GM23248 (cell line): ENCODE results near the gene SPATA2L. TPM values are rescaled to one million over a fixed set of nuclear protein-coding genes. Genes with fewer than 3 reads are reported as not detected.

Experiments used
- DNase-seq: peaks from one replicate; pipeline ENCODE4 v3.0.0-alpha.2; 2015
- H2AFZ ChIP-seq: fragments of 200-600 bp; sonication (generic); 2 replicates; pipeline ENCODE4 v1.6.1; 2016; ENCODE audit warnings: antibody characterized with exemption
- H3F3A ChIP-seq: fragments of 200-600 bp; sonication (generic); 2 replicates; pipeline ENCODE4 v1.6.1; 2016; ENCODE audit warnings: mild to moderate bottlenecking, antibody characterized with exemption, mixed run types; ENCODE audit not compliant: insufficient read depth
- H3K27ac ChIP-seq: fragments of 200-600 bp; sonication (generic); 2 replicates; pipeline ENCODE4 v1.5.1; 2016; ENCODE audit warnings: mild to moderate bottlenecking
- H3K27me3 ChIP-seq: fragments of 200-600 bp; sonication (generic); replicated peaks from 2 replicates; pipeline ENCODE4 v1.6.1; 2016; ENCODE audit warnings: mild to moderate bottlenecking; ENCODE audit not compliant: insufficient read depth
- H3K36me3 ChIP-seq: fragments of 200-600 bp; sonication (generic); 2 replicates; pipeline ENCODE4 v1.6.1; 2016; ENCODE audit warnings: low read depth, mild to moderate bottlenecking
- H3K4me1 ChIP-seq: fragments of 200-600 bp; sonication (generic); 2 replicates; pipeline ENCODE4 v1.6.1; 2016; ENCODE audit warnings: mild to moderate bottlenecking; ENCODE audit not compliant: insufficient read depth
- H3K4me2 ChIP-seq: fragments of 200-600 bp; sonication (generic); one replicate; pipeline ENCODE4 v1.6.1; 2016; ENCODE audit warnings: mild to moderate bottlenecking; ENCODE audit not compliant: unreplicated experiment
- H3K4me3 ChIP-seq: fragments of 200-600 bp; sonication (generic); 2 replicates; pipeline ENCODE4 v1.5.1; 2016; ENCODE audit warnings: mild to moderate bottlenecking
- H3K79me2 ChIP-seq: fragments of 200-600 bp; sonication (generic); 2 replicates; pipeline ENCODE4 v1.6.1; 2016; ENCODE audit warnings: mild to moderate bottlenecking; ENCODE audit not compliant: insufficient read depth
- H3K9ac ChIP-seq: fragments of 200-600 bp; sonication (generic); 2 replicates; pipeline ENCODE4 v1.6.1; 2016; ENCODE audit warnings: mild to moderate bottlenecking
- H3K9me2 ChIP-seq: fragments of 200-600 bp; sonication (generic); 2 replicates; pipeline ENCODE4 v1.6.1; 2016; ENCODE audit warnings: mixed run types, mild to moderate bottlenecking, moderate library complexity; ENCODE audit not compliant: insufficient read depth
- H3K9me3 ChIP-seq: fragments of 200-600 bp; sonication (generic); one replicate; pipeline ENCODE4 v1.6.1; 2017; ENCODE audit warnings: low read depth
- H4K20me1 ChIP-seq: fragments of 200-600 bp; sonication (generic); 2 replicates; pipeline ENCODE4 v1.6.0; 2016; ENCODE audit not compliant: insufficient read depth
- EZH2 ChIP-seq: fragments of 200-600 bp; sonication (generic); IDR thresholded peaks from 2 replicates; pipeline ENCODE4 v1.6.1; 2018; ENCODE audit warnings: antibody characterized with exemption, mild to moderate bottlenecking; ENCODE audit not compliant: insufficient read depth, poor library complexity, severe bottlenecking
- EZH2phosphoT487 ChIP-seq: fragments of 200-600 bp; sonication (generic); IDR thresholded peaks from 2 replicates; pipeline ENCODE4 v1.6.1; 2018; ENCODE audit warnings: antibody characterized with exemption, moderate library complexity, mild to moderate bottlenecking, low read depth; ENCODE audit not compliant: insufficient read depth
- WGBS, 2 experiments: methylation state at CpG; one replicate each; pipeline ENCODE4 v1.1.6; 2015 to 2017; ENCODE audit warnings: low lambda C conversion rate in 2 of 2, low coverage in 1 of 2; ENCODE audit errors: missing lambda C conversion rate in 2 of 2; 5-methylcytosine and 5-hydroxymethylcytosine counted together
- in situ Hi-C: fragments of 300-500 bp; cut with MboI; formaldehyde crosslinking; loops from 2 replicates; pipeline ENCODE4 v1.15.0; 2020
- polyA plus RNA-seq: library from polyadenylated mRNA; unstranded; fragments of >200 nt; fragmentation: Nextera tagmentation; extraction: Ambion mirVana; gene quantifications from 2 replicates; pipeline ENCODE4 v1.2.1, GENCODE V29; 2016
- total RNA-seq: library from RNA; depleted of rRNA; stranded (reverse); fragments of >200 nt; shearing (Covaris generic); gene quantifications from 2 replicates; pipeline ENCODE4 v1.2.3, GENCODE V29; 2014

The SPATA2L gene
- total and polyA plus RNA-seq, 2 experiments from 2014 or later, result 12.7 to 27.5 TPM

DNA sequence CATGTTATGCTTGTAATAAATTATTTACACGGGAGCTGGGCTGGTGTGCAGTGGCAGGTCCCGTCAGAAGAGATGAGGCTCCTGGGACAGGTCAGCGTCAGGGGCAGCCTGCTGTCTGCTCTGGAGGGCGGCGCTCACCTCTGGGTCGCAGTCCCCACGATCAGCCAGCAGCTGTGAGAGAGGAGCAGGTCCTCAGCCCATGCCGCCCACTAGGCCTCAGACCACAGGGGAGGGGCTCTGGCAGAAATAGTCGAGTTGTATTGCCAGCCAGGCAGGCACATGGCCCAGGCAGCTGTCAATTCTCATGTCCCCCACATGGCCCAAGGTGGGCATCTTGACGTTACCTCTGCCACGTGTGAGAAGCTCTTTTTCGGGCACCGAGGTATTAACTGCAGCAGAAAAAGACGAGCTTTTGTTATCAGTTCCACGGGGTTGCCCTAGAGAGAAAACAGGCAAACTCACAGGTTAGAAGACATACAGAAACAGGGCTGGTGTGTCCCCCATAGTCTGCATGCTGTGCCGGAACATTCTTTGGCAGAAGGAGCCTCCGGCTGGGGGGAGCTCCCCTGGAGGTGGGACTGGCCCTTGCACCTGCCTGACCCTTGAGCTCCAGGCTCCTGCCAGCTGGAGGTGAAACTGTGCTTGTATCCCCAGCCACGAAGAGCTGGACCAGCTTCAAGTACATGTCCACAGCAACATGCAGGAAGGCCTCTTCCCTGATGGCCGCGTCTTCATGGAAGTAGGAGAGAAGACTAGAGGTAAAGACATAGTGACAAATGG, 37.2 kb upstream of the SPATA2L start:
- in situ Hi-C loops, result no loop called here
- H3K4me3 ChIP-seq, result no peak overlapping the region
- no peak overlapping the region for H3K9ac ChIP-seq
- H3K79me2 ChIP-seq, result no peaks in the 10 kb centered on the region; the same call in 1 of the 2 replicates
- WGBS, 2 experiments, result 84 to 85% methylated on average over 20 of the region's 20 CpGs
- no peak for DNase-seq
- H2AFZ ChIP-seq, result no peak overlapping the region
- no peaks in the 10 kb centered on the region for H4K20me1 ChIP-seq
- TF ChIP-seq EZH2 (no peak), EZH2phosphoT487 (no peak)
- H3K27ac ChIP-seq, result no peak overlapping the region
- no peaks in the 10 kb centered on the region for H3K9me2 ChIP-seq
- H3K36me3 ChIP-seq, result peaks cover 41% of the 10 kb centered on the region; the same call in 1 of the 2 replicates
- H3K27me3 ChIP-seq, result no peaks in the 10 kb centered on the region
- H3K4me1 ChIP-seq, result no peaks in the 10 kb centered on the region
- peaks cover 5% of the 10 kb centered on the region; the same call in 1 of the 2 replicates for H3F3A ChIP-seq
- H3K4me2 ChIP-seq, result no peak overlapping the region
- H3K9me3 ChIP-seq, result no peaks in the 10 kb centered on the region

DNA sequence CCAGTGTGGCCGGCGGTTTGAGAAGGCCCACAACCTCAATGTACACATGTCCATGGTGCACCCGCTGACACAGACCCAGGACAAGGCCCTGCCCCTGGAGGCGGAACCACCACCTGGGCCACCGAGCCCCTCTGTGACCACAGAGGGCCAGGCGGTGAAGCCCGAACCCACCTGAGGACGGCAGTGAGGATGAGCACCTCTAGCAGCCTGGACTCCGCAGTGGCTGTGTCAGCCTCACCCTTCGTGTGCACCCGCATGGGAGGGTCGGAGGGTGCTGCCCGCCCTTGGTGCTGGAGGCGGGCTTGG, 36.5 kb upstream of the SPATA2L start:
- TF ChIP-seq EZH2, result no peak
- TF ChIP-seq EZH2phosphoT487, result no peak
- H3K36me3 ChIP-seq, result peaks cover 42% of the 10 kb centered on the region; the same call in 1 of the 2 replicates
- H3K27me3 ChIP-seq, result no peaks in the 10 kb centered on the region
- H3K79me2 ChIP-seq, result no peaks in the 10 kb centered on the region; the same call in 1 of the 2 replicates
- H3K4me3 ChIP-seq, result no peak overlapping the region
- in situ Hi-C loops, result no loop called here
- H3K9ac ChIP-seq, result no peak overlapping the region
- DNase-seq, result no peak
- H3F3A ChIP-seq, result peaks cover 5% of the 10 kb centered on the region; the same call in 1 of the 2 replicates
- H3K9me3 ChIP-seq, result no peaks in the 10 kb centered on the region
- H3K27ac ChIP-seq, result no peak overlapping the region
- 90 to 91% methylated on average over 10 to 14 of the region's 14 CpGs for WGBS, 2 experiments
- no peak overlapping the region for H2AFZ ChIP-seq
- H3K4me2 ChIP-seq, result no peak overlapping the region
- no peaks in the 10 kb centered on the region for H4K20me1 ChIP-seq
- no peaks in the 10 kb centered on the region for H3K4me1 ChIP-seq
- no peaks in the 10 kb centered on the region for H3K9me2 ChIP-seq

GRCh38 chr16:89737341-89738071, 36.0 kb upstream of the SPATA2L start:
- TF ChIP-seq EZH2 (no peak), EZH2phosphoT487 (no peak)
- peaks cover 42% of the 10 kb centered on the region; the same call in 1 of the 2 replicates for H3K36me3 ChIP-seq

DNA sequence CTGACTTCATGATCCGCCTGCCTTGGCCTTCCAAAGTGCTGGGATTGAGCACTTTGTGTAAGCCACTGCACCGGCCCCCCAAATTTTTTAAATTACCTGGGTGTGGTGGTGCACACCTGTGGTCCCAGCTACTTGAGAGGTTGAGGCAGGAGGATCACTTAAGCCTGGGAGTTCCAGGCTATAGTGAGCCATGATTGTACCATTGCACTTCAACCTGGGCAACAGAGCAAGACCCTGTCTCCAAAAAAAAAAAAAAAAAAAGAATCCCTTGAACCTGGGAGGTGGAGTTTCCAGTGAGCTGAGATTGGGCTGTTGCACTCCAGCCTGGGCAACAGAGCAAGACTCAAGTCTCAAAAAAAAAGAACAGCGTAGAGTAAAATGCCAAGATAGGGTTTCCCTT, 35.0 kb upstream of the SPATA2L start:
- no peaks in the 10 kb centered on the region; the same call in 1 of the 2 replicates for H3K79me2 ChIP-seq
- TF ChIP-seq EZH2phosphoT487 (no peak), EZH2 (no peak)
- H3K9ac ChIP-seq, result no peak overlapping the region
- in situ Hi-C loops, result no loop called here
- no peaks in the 10 kb centered on the region for H3K4me1 ChIP-seq
- no peaks in the 10 kb centered on the region for H4K20me1 ChIP-seq
- 84 to 90% methylated on average over 3 of the region's 3 CpGs for WGBS, 2 experiments
- no peak overlapping the region for H3K27ac ChIP-seq
- H3K36me3 ChIP-seq, result peaks cover 42% of the 10 kb centered on the region; the same call in 1 of the 2 replicates
- no peaks in the 10 kb centered on the region for H3K9me3 ChIP-seq
- no peak for DNase-seq
- H2AFZ ChIP-seq, result no peak overlapping the region
- H3F3A ChIP-seq, result peaks cover 5% of the 10 kb centered on the region; the same call in 1 of the 2 replicates
- H3K4me3 ChIP-seq, result no peak overlapping the region
- H3K4me2 ChIP-seq, result no peak overlapping the region
- H3K9me2 ChIP-seq, result no peaks in the 10 kb centered on the region
- H3K27me3 ChIP-seq, result no peaks in the 10 kb centered on the region

More at GRCh38 chr16:89737341-89738071, 36.0 kb upstream of the SPATA2L start:
- H3K9ac ChIP-seq, result no peak overlapping the region
- H3K4me2 ChIP-seq, result no peak overlapping the region
- H3K4me3 ChIP-seq, result no peak overlapping the region
- H3K27ac ChIP-seq, result no peak overlapping the region
- no peaks in the 10 kb centered on the region for H3K9me3 ChIP-seq
- DNase-seq, result no peak
- in situ Hi-C loops, result no loop called here
- H3K9me2 ChIP-seq, result no peaks in the 10 kb centered on the region
- no peaks in the 10 kb centered on the region for H4K20me1 ChIP-seq
- no peaks in the 10 kb centered on the region; the same call in 1 of the 2 replicates for H3K79me2 ChIP-seq
- peaks cover 5% of the 10 kb centered on the region; the same call in 1 of the 2 replicates for H3F3A ChIP-seq
- H3K4me1 ChIP-seq, result no peaks in the 10 kb centered on the region
- WGBS, 2 experiments, result 91 to 95% methylated on average over 20 of the region's 20 CpGs
- H2AFZ ChIP-seq, result no peak overlapping the region
- no peaks in the 10 kb centered on the region for H3K27me3 ChIP-seq
